Left kidney (tissue), 2 donors: Measurements from ENCODE around the gene CFAP58. TPM values are rescaled to one million over a fixed set of nuclear protein-coding genes. Genes with fewer than 3 reads are reported as not detected.

Experiments used
- DNase-seq: peaks from one replicate; pipeline ENCODE4 v3.0.0-alpha.2; 2013
- polyA plus RNA-seq: library from polyadenylated mRNA; unstranded; fragments of 120-200 nt; gene quantifications from one replicate; pipeline ENCODE4 v1.2.1, GENCODE V29; 2013; ENCODE audit not compliant: insufficient read length

Gene CFAP58
- polyA plus RNA-seq, 1 donor = 0.47 TPM

DNA sequence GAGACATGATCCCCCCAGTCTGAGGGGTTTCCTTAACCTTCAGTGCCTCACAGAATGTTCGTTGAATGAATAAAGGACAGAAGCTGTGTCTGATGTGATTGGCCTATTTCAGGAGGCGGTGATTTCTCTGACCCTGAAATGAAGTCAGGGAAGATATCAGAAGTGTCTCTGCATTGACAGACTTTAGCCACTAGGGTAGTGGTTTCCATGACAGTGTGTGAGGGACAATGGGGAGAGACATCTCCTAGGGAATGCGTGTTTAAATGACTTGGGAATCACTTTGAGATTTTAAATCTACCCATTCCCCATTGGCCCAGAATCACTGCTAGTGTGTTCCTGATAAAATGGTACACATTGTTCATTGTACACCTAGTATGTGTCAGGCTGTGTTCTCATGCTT, 132.0 kb downstream of the CFAP58 start:
- no peak for DNase-seq

DNA sequence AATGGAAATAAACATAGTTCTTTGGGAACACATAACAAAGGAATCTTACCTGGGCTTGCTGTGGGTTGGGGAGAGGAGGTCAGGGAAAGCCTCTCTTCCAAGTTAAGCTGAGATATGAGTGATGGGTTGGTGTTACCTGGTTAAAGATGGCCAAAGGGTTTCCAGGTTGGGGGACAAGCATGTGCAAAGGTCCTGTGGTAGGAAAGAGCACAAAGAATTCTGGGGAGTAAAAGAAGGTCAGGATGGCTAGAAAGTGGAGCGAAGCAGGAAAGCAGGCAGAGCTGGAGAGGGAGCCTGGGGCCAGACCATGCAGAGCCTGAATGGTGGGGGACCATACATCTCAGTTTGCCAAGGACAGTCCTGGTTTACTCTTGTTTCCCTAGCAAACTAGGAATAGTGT, 133.2 kb downstream of the CFAP58 start:
- DNase-seq = no peak

DNA sequence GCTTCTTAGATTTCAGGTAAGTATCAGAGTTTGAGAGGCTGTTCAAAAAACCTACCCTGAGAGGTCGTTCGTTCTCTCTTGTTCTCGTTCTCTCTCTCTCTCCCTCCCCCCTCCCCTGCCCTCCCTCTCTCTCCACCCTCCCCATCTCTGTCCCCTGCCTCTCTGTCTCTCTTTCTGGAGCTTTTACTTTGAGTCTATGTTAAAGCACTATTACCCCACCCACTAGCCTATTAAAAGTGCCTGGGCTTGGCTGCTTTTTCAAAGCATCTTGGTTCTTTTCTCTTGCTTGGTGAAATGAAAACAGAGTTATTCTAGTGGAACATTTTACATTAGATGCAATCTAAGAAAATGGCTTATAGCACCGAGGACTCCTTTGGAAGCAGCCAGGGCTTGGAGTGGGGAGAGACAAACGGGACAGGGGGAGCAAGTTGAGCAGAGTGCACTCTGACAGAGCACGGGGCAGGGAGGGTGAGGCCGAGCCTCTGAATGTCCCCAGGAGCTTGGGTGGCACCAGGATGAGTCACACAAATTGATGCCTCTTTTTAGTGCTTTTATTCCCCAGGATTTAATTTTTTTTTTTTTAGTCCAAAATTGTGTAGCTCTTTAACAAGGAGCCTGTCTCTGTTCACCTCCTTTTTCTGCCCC, 134.3 kb downstream of the CFAP58 start:
- no peak for DNase-seq

DNA sequence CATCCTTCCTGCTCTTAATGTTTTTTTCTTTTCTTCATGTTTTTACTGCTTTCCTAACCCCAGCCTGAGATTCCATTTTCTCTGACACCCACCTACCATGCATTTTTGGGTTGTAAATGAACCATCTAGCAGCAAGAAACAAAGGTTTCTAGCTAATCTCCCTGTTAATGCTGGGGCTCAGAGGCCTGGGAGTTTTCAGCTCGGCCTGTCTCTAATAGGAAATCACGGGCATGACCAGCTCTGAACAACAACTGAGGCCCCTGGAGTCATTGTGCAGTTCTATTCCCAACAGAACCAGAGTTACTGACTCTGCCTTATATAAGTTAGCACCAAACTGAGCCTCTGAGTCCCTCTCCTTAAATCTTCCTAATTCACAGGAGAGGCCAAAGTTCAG, 134.8 kb downstream of the CFAP58 start:
- DNase-seq = no peak

DNA sequence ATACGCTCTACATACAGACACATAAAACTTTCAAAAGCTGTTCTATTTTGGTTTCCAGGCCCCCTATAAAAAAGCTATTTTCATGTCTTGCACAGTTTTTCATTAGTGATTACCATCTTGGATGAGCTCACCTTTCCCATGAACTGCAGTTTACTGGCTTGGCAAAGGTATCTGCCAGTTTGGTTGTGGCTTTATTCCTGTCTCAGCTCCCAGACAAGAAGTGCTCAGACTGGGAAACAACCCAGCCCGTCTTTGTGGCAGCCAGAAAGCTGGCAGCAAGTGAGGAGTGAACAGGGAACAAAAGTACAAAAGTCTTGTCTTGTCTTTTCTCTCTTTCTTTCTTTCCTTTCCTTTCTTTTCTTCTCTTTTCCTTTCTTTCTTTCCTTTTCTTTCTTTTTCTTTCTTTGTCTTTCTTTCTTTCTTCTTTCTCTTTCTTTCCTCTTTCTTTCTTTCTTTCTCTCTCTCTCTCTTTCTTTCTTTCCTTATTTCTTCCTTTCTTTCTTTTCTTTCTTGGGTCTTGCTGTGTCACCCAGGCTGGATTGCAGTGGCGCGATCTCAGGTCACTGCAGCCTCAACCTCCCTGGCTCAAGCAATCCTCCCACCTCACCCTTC, 138.8 kb downstream of the CFAP58 start:
- DNase-seq = no peak

DNA sequence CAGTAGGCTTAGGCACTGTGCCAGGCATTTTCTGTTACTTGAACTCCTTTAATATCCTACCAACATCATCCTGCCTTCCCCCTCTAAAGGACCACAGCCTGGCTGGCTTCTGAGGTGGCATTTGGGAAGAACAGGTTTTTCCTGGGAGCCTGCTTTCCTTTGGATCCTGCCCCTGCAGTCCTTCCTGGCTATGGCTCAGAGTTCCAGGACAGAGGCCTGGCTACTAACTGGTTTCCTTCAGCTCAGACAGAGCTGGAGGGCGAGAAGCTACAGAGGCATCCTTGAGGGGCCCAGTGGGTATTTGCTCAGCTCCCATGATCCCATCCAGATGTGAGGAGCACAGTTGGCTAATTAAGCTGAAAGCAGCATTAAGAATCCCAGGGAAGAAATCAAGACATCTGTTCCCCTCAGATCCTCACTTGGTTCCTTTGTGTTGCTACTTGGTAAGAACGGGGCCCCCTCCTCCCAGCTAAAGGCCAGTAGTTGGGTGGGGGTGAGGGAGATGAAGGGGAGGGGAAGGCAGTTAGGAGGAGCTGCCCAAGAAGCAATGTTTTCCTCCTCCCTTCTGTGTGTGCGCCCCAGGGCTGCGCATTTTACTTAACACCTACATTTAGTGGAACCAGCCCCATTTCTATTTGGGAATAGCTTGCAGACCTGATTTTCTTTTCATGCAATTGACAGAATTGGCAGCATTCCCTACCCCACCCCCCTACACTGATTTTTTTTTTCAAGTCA, 144.9 kb downstream of the CFAP58 start:
- no peak for DNase-seq

DNA sequence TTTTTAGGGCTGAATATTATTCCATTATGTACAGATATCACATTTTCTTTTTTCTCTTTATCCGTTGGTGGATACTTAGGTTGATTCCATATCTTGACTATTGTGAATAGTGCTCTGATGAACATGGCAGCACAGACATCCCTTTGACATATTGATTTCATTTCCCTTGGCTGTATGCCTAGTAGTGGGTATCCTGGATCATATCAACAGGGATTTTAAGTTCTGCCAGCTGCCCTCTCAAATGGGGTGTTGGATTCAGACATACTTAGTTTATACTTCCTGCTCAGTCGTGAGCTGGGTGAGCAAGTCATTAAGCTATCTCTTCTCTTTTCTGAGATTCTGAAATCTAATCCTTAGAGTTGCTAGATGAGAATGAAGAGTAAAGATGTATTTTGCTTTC, 147.8 kb downstream of the CFAP58 start:
- DNase-seq = no peak

DNA sequence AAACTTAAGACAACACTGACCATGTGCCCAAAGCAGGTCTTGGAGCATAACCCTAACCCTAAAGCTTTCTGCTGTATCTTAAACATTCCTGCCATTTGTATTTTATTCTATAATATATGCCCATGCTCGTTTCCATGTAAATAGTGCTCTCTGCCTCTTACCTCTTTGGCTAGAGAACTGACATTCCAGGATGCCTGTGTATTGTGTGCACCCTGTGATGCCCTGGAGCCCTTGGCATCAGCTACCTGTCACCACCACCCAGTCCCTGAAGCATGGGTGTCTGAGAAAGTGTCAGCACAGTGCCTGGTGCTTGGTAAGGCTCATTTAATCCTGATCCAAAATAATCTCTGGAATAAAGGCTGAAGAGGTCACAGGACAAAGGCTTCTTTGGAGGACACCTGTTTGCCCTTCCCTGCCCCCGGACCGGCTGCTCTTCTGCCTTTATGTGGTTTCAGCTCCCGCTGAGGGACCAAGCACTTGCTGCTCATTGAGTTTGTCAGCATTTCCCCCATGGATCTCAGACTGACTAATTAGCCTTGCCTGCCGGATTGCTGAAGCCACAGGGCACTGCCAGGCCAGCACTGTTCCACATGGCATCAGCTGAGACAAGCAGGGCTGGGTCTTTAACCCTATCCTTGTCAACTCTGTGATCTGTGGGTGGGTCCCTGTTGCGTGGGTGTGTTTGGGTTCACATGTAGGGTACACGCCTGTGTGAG, 148.4 kb downstream of the CFAP58 start:
- DNase-seq = no peak

DNA sequence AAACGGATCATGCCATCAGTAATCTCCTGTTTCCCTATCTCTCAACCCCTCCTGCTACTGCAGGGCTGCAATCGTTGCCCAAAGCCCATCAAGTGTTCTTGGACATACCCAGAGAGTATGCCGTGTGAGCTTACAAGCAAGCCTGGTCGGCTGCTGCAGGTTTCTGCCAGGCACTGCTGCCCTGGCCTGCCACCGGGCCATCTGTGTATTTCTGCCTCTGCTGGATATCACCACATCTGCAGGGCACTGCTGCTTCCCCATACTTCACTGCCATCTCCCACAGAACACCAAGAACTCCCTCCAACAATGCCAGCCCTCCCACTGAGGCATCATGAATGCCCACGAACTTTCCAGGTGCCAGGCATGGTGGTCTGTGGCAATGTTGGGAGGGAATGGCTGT, 149.3 kb downstream of the CFAP58 start:
- DNase-seq = no peak

Other genes with a start within 250 kb of the CFAP58 start
- gene SFR1, start 231.7 kb upstream of the CFAP58 start, polyA plus RNA-seq = 11.9 TPM
- 39.1 TPM for gene CFAP43, start 121.5 kb upstream of the CFAP58 start, polyA plus RNA-seq
- gene GSTO1, start 98.9 kb upstream of the CFAP58 start, polyA plus RNA-seq = 87.5 TPM
- gene GSTO2, start 84.6 kb upstream of the CFAP58 start, polyA plus RNA-seq = 52.8 TPM
- 8.4 TPM for gene ITPRIP, start 15.4 kb upstream of the CFAP58 start, polyA plus RNA-seq